Mesodermal cell (in vitro differentiated cells): ENCODE results near the gene MST1R.

ENCODE experiments used
- H3K27ac ChIP-seq: 2 replicates; pipeline ENCODE4 v1.7.0; 2013; ENCODE audit warnings: mild to moderate bottlenecking, low read depth, low read length, moderate library complexity; ENCODE audit not compliant: severe bottlenecking
- H3K36me3 ChIP-seq: 2 replicates; pipeline ENCODE4 v1.7.1; 2013; ENCODE audit warnings: mild to moderate bottlenecking, low read length, moderate library complexity; ENCODE audit not compliant: control insufficient read depth, insufficient read depth
- H3K4me1 ChIP-seq: one replicate; pipeline ENCODE4 v1.7.1; 2013; ENCODE audit warnings: mild to moderate bottlenecking, low read length; ENCODE audit not compliant: insufficient read depth, control insufficient read depth, poor library complexity, severe bottlenecking
- H3K4me3 ChIP-seq: 2 replicates; pipeline ENCODE4 v1.7.0; 2013; ENCODE audit warnings: low read length, control low read depth, mild to moderate bottlenecking; ENCODE audit not compliant: insufficient read depth, poor library complexity, severe bottlenecking; ENCODE audit errors: extremely low read depth
- H3K9me3 ChIP-seq: 2 replicates; pipeline ENCODE4 v1.7.1; 2013; ENCODE audit warnings: mild to moderate bottlenecking, low read length, moderate library complexity; ENCODE audit not compliant: control insufficient read depth
- WGBS, 2 experiments: methylation state at CpG; one replicate each; pipeline ENCODE4 v1.1.5; 2013; ENCODE audit warnings: missing lambda C conversion rate in 2 of 2; ENCODE audit not compliant: insufficient coverage in 2 of 2; 5-methylcytosine and 5-hydroxymethylcytosine counted together

Gene MST1R

DNA sequence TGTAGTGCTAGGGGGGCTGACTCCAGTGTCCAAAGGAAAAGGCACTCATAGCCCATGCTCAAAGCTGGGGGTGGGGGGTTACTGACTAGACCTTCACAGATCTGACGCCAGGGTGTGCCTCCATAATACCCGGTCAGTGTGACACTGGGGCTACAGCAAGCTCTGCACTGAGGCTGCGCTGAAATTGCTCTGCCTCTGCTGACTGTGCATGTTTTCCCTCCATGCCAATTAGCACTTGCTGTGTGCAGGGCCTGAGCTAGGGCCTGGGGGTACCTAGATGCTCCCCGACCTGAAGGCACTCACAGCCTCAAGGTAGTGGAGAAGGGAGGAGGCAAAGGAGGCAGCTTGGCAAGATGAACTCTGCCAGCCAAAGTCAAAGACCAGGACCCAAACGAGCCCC is 39.2 kb downstream of the MST1R start:
- no peaks in the 10 kb centered on the region for H3K36me3 ChIP-seq
- H3K4me3 ChIP-seq, result no peak overlapping the region
- 81 to 86% methylated on average over 5 of the region's 5 CpGs for WGBS, 2 experiments
- no peak overlapping the region for H3K27ac ChIP-seq
- peaks cover 5% of the 10 kb centered on the region for H3K4me1 ChIP-seq
- no peaks in the 10 kb centered on the region for H3K9me3 ChIP-seq

DNA sequence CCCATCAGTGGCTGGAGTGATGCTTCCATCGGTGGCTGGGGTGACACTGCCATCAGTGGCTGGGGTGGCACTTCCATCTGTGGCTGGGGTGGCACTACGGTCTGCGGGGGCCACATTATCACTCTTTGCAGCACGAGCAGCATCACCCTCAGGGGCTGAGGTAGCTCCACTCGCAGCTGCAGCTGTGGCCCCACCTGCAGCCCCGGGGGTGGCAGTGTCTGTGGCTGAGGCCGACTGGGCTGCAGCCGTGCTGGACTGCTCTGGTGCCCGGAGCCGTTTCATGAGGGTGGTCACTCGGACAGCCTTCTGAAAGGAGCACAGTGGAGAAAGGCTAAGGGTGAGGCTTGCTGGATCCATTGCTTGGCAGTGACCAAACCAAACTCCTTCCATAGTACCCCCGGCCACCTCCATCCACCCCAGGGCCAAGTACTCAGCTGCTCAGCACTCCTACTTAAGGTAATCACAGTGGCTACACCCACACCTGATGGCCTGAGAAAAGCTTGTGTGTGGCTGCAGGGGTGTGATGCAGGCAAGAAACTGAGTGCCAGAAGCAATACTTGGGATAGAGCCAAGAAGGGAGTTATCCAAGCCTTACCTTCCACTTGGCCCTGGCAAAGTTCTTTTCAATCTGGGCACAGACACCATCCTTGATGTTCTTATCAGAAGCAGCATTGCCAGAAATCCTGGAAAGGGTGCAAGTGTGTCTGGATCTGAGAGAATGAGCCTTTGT is 43.9 kb downstream of the MST1R start:
- H3K4me1 ChIP-seq, result peaks cover 5% of the 10 kb centered on the region
- no peaks in the 10 kb centered on the region for H3K36me3 ChIP-seq
- no peak overlapping the region for H3K4me3 ChIP-seq
- WGBS, 2 experiments, result 89 to 98% methylated on average over 9 to 11 of the region's 12 CpGs
- no peaks in the 10 kb centered on the region for H3K9me3 ChIP-seq
- no peak overlapping the region for H3K27ac ChIP-seq

DNA sequence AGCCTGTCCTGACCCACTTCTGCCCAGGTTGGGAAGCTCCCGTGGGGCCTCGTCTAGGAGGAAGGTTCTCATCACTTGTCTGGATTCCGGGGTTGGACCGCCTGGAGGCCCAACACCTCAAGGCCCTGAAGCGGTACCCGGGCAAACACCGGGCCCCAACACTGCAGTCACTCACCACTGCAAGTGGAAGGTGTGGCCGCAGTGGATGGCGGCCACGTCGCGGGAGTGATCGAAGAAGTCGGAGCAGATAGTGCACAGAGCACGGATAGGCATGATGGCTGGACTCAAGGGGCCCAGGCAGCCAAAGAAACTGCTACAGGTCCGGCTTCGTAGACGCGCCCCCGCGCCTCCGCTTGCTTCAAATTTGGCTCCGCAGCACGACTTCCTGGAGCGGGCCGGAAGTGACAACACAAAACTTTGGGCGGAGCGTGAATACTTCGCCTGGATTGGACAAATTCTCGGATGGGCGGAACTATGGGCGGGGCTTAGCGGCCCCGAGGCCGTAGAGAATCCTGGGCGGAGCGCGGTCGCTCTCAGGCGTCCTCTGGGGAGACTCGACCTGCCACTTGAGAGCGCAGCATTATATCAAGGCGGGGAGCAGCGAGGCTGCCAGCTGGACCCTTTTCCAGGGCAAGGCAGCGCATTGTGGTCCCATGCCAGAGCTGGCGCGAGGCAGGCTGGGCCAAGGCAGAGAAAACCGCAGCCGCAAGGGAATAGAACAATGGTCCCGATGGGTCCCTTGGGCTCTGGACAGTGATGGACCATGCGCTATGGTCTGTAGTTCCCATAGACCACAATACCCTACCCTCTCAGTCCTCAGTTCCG is 47.3 kb downstream of the MST1R start, which contains the start of gene TRAIP:
TSS of gene TRAIP (minus strand) at position 384 of the 825 bp plus-strand sequence. CDS start at position 273, 111 bp downstream.
- no peaks in the 10 kb centered on the region for H3K36me3 ChIP-seq
- 4 to 6% methylated on average over 47 to 51 of the region's 52 CpGs for WGBS, 2 experiments
- H3K27ac ChIP-seq, result no peak within 1 kb of the TSS
- peaks cover 5% of the 10 kb centered on the region for H3K4me1 ChIP-seq
- H3K4me3 ChIP-seq, result peak within 1 kb of the TSS; percentile 89
- H3K9me3 ChIP-seq, result no peaks in the 10 kb centered on the region

DNA sequence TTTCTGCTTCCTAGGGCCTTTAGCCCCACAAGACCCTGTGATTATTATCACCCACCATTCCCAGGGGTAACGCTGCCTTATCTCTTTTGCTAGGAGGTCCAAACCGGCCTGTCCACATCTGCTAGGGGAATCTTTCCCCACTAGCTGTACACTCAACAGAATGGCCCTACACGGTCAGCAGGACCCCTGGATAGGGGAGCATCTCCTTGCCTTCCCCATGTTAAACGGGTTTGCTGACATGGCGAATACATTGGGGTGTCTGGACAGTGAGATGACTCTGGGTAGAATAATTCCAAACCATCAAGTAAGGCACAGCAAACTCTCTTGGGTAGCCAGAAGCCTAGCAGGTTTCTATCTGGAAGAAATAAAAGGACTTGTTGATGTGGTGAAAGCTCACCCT is 48.0 kb downstream of the MST1R start:
- Histone ChIP-seq H3K4me3 (peak overlapping the region; percentile 89), H3K36me3 (no peaks in the 10 kb centered on the region), H3K4me1 (peaks cover 5% of the 10 kb centered on the region), H3K9me3 (no peaks in the 10 kb centered on the region), H3K27ac (no peak overlapping the region)
- 69 to 77% methylated on average over 3 to 4 of the region's 5 CpGs for WGBS, 2 experiments

- 73 to 91% methylated on average over 1 to 2 of the region's 3 CpGs for WGBS, 2 experiments
- Histone ChIP-seq H3K27ac (no peak overlapping the region), H3K36me3 (peaks cover 47% of the 10 kb centered on the region), H3K9me3 (no peaks in the 10 kb centered on the region), H3K4me1 (no peaks in the 10 kb centered on the region), H3K4me3 (no peak overlapping the region)
Observed at GRCh38 chr3:49845694-49846093, 58.0 kb downstream of the MST1R start.

DNA sequence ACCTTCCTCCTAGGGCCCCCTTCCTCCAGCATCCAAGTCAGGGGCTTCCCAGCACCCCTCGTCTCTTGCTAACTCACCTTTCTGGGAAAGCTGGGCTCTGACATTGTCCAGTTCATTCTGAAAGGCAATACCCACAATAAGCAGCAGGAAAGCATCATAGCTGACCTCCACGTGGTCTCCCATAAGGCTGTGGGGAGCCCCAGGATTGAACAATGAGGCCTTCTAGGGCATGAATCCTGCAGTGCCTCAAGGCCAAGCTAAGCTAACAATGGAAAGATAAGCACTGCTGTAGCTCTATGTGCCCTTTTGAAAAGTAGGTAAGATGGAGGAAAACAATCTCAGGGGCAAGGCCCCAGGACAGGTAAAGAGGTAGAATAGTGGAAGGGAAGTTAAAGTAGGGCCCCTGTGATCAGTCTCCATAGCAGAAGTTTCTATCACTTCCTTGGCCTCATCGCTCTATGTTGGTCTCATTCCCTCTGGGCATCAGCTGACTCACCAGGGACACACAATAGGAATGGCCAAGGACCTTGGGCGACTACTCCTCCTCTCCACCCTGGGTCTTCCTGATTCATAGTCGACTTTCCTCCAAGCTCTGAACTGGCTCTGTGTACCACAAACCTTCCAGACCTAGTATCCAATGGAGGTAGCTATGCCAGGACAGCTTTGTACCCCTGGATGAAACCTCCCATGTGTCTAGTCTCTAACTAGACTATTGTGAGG is 59.0 kb downstream of the MST1R start:
- 75 to 91% methylated on average over 3 to 5 of the region's 5 CpGs for whole genome bisulfite sequencing, 2 experiments
- Histone ChIP-seq H3K4me3 (no peak overlapping the region), H3K9me3 (no peaks in the 10 kb centered on the region), H3K4me1 (no peaks in the 10 kb centered on the region), H3K36me3 (peaks cover 56% of the 10 kb centered on the region), H3K27ac (no peak overlapping the region)

- 83 to 95% methylated on average over 3 of the region's 3 CpGs for WGBS, 2 experiments
- peaks cover 63% of the 10 kb centered on the region for H3K36me3 ChIP-seq
- no peaks in the 10 kb centered on the region for H3K9me3 ChIP-seq
Observed at GRCh38 chr3:49842843-49843517, 60.7 kb downstream of the MST1R start.

DNA sequence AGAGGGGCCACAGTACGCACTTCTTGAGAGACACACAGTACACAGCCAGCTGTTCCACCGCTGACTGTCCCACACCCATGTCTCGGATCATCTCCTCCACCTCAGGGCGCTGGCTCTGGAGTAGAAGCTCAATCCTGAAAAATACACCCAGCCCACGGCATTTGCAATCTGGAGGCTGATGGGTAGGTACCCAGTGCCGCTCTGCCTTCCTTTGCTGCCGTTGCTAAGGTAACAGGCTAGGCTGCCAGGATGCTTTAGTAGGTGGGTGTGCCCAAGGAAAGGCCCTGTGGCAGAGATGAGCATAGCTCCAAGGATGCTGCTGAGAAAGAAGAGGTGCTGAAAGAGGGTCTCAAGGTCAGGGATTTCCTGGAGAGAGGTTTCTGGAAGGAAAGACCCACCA is 61.9 kb downstream of the MST1R start:
- no peaks in the 10 kb centered on the region for H3K4me1 ChIP-seq
- H3K36me3 ChIP-seq, result peaks cover 67% of the 10 kb centered on the region
- no peaks in the 10 kb centered on the region for H3K9me3 ChIP-seq
- WGBS, 2 experiments, result 94 to 95% methylated on average over 5 of the region's 7 CpGs
- no peak overlapping the region for H3K4me3 ChIP-seq
- H3K27ac ChIP-seq, result no peak overlapping the region

More at GRCh38 chr3:49842843-49843517, 60.7 kb downstream of the MST1R start:
- H3K27ac ChIP-seq, result no peak overlapping the region
- H3K4me1 ChIP-seq, result no peaks in the 10 kb centered on the region
- H3K4me3 ChIP-seq, result no peak overlapping the region

- Histone ChIP-seq H3K4me1 (no peaks in the 10 kb centered on the region), H3K4me3 (no peak overlapping the region), H3K27ac (no peak overlapping the region), H3K9me3 (no peaks in the 10 kb centered on the region), H3K36me3 (peaks cover 69% of the 10 kb centered on the region)
Observed at GRCh38 chr3:49841126-49841696, 62.5 kb downstream of the MST1R start.

- no peaks in the 10 kb centered on the region for H3K4me1 ChIP-seq
- peaks cover 65% of the 10 kb centered on the region for H3K36me3 ChIP-seq
- H3K27ac ChIP-seq, result no peak overlapping the region
- WGBS, 2 experiments, result 82 to 96% methylated on average over 2 of the region's 2 CpGs
- H3K9me3 ChIP-seq, result no peaks in the 10 kb centered on the region
- H3K4me3 ChIP-seq, result no peak overlapping the region
Observed at GRCh38 chr3:49840388-49840787, 63.3 kb downstream of the MST1R start.
